ENCODE measurements around the gene WNT9B. TPM values are rescaled to one million over a fixed set of nuclear protein-coding genes. Genes with fewer than 3 reads are reported as not detected.
"Not testable (repeated sequence)": the region's sequence is repeated elsewhere in the genome, so short reads cannot be mapped to it uniquely, and the experiment has no call there.

The WNT9B gene
- total RNA-seq, 2 experiments from 2014 or later: not detected

DNA sequence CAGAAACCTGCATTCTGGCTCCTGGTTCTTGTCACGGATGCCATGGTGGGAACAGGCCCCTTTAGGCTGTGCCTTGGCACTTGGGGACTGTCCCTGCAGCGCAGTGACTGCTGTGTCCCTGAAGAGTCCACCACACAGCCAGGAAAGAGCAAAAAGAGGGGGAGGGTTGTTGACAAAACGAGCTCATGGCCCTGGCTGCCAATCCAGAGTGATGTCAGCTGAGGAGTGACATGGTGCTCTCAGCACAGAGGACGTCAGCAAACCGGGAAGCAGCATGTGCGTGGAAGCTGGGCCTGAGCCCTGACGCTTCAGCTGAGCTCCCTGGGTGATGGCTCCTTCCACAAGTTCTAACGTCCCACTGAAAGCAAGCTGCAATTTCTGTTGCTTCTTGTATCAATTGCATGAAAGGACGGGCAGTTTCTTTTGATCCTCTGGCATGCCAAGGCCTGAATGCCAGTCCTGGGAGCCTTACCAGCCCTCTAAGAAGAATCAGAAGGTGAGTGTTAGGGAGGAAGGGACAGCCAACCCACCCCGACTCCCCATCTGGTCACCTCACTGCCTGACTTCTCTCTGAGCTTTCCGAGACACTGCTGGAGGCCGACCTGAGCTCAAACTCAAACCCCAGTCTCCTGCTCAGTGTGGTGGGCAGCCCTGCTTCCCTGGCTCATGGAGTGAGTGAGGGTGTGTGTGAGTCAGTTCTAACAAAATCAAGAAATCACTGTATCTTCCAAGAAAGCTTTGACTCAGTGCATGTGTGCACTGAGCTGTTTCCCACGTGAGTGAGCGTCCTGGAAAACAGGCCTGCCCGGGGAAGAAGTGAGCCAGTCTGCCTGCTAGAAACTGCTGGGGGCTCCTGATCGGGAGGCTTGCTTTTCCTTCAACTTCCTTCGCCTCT lies 18.2 kb upstream of the WNT9B start:
- CTCF ChIA-PET: interaction anchor here (0.7 to 1.4 kb wide), 4 partner anchors 9 to 108 kb away, joined by 3 to 7 read pairs (median 3); no protein-coding TSS in a partner anchor
- H3K27ac Mint-ChIP-seq: no peak overlapping the region
- no peaks in the 10 kb centered on the region for H3K9me3 Mint-ChIP-seq (ENCODE audit: low read depth)
- H3K4me1 Mint-ChIP-seq: peaks cover 8% of the 10 kb centered on the region
- ATAC-seq: no peak
- no peaks in the 10 kb centered on the region for H3K36me3 Mint-ChIP-seq
- H3K4me3 Mint-ChIP-seq: no peak overlapping the region
- DNase-seq: no peak
- H3K27me3 Mint-ChIP-seq: peaks cover 22% of the 10 kb centered on the region

DNA sequence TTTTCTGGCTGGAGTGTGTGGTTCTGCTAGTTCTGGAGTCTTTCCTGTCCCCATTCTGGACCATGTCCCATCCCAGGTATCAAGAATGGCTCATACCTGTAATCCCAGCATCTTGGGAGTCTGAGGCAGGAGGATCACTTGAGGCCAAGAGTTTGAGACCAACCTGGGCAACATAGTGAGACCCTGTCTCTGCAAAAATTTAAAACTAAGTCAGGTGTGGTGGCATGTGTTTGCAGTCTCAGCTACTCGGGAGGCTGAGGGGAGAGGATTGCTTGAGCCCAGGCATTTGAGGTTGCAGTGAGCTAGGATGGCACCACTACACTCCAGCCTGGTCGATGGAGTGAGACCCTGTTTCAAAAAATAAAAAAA lies 17.6 kb upstream of the WNT9B start:
- H3K27me3 Mint-ChIP-seq: peaks cover 19% of the 10 kb centered on the region
- no peaks in the 10 kb centered on the region for H3K36me3 Mint-ChIP-seq
- peaks cover 5% of the 10 kb centered on the region for H3K4me1 Mint-ChIP-seq
- DNase-seq (no peak), ATAC-seq (no peak)
- CTCF ChIA-PET: interaction anchor here (0.7 to 2.4 kb wide), 4 partner anchors 8 to 108 kb away, joined by 3 to 7 read pairs (median 5); no protein-coding TSS in a partner anchor
- H3K4me3 Mint-ChIP-seq: no peak overlapping the region
- no peak overlapping the region for H3K27ac Mint-ChIP-seq
- no peaks in the 10 kb centered on the region for H3K9me3 Mint-ChIP-seq (ENCODE audit: low read depth)

DNA sequence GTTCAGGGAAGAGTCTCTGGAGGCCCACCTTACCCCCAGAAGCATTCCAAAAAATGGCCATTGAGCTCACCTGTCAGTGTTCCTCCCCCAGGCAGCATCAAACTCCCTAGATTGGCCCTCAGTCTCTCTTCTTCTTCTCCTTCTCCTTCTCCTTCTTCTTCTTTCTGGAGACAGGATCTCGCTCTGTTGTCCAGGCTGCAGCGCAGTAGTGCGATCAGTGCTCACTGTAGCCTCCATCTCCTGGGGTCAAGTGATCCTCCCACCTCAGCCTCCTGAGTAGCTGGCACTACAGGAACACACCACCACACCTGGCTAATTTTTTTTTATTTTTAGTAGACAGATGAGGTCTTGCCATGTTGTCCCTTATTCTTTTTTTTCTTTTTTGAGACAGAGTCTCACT lies 16.5 kb upstream of the WNT9B start:
- Mint-ChIP-seq H3K27me3 (peaks cover 19% of the 10 kb centered on the region), H3K4me3 (no peak overlapping the region), H3K9me3 (ENCODE audit: low read depth) (no peaks in the 10 kb centered on the region), H3K4me1 (peaks cover 5% of the 10 kb centered on the region), H3K27ac (no peak overlapping the region), H3K36me3 (no peaks in the 10 kb centered on the region)
- ATAC-seq (no peak), DNase-seq (no peak)
- CTCF ChIA-PET: interaction anchor here (0.7 to 2.5 kb wide), 10 partner anchors 10 to 622 kb away, joined by 3 to 18 read pairs (median 6); no protein-coding TSS in a partner anchor

- peaks cover 28% of the 10 kb centered on the region for H3K27me3 Mint-ChIP-seq
- H3K4me1 Mint-ChIP-seq: peaks cover 9% of the 10 kb centered on the region
- no peak overlapping the region for H3K27ac Mint-ChIP-seq
- DNase-seq (no peak), ATAC-seq (no peak)
- CTCF ChIA-PET: interaction anchor here (0.6 to 2.5 kb wide), 12 partner anchors 12 to 624 kb away, joined by 3 to 18 read pairs (median 4); no protein-coding TSS in a partner anchor
- no peaks in the 10 kb centered on the region for H3K9me3 Mint-ChIP-seq (ENCODE audit: low read depth)
- H3K36me3 Mint-ChIP-seq: no peaks in the 10 kb centered on the region
- H3K4me3 Mint-ChIP-seq: no peak overlapping the region
These were observed 14.9 kb upstream of the WNT9B start for GRCh38 chr17:46836500-46836899.

GRCh38 chr17:46837521-46837920 lies 13.9 kb upstream of the WNT9B start:
- CTCF ChIA-PET: no interaction called here
- ATAC-seq: no peak
- H3K9me3 Mint-ChIP-seq (ENCODE audit: low read depth): peaks cover under 1% of the 10 kb centered on the region
- H3K27ac Mint-ChIP-seq: no peak overlapping the region
- peaks cover 9% of the 10 kb centered on the region for H3K4me1 Mint-ChIP-seq
- peaks cover 30% of the 10 kb centered on the region for H3K27me3 Mint-ChIP-seq
- H3K4me3 Mint-ChIP-seq: no peak overlapping the region
- no peak for DNase-seq
- no peaks in the 10 kb centered on the region for H3K36me3 Mint-ChIP-seq

GRCh38 chr17:46839211-46839610 lies 12.2 kb upstream of the WNT9B start:
- H3K27ac Mint-ChIP-seq: no peak overlapping the region
- peaks cover 38% of the 10 kb centered on the region for H3K27me3 Mint-ChIP-seq
- ATAC-seq (no peak), DNase-seq (no peak)
- no peak overlapping the region for H3K4me3 Mint-ChIP-seq
- CTCF ChIA-PET: interaction anchor here (1.3 kb wide), 1 partner anchor 11 kb away, joined by 3 read pairs; no protein-coding TSS in a partner anchor
- peaks cover 8% of the 10 kb centered on the region for H3K9me3 Mint-ChIP-seq (ENCODE audit: low read depth)
- H3K36me3 Mint-ChIP-seq: peaks cover 4% of the 10 kb centered on the region
- peaks cover 9% of the 10 kb centered on the region for H3K4me1 Mint-ChIP-seq

DNA sequence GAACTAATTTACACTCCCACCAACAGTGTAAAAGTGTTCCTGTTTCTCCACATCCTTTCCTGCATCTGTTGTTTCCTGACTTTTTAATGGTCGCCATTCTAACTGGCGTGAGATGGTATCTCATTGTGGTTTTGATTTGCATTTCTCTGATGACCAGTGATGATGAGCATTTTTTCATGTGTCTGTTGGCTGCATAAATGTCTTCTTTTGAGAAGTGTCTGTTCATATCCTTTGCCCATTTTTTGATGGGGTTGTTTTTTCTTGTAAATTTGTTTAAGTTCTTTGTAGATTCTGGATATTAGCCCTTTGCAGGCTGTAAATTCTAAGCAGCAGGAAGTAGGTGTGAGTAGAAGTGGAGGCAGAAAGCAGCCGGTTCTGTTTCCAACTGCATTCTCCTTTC lies 10.8 kb upstream of the WNT9B start:
- CTCF ChIA-PET: interaction anchor here (3.3 kb wide), 1 partner anchor 100 kb away, joined by 22 read pairs; no protein-coding TSS in a partner anchor
- not testable (repeated sequence) for H3K4me3 Mint-ChIP-seq; ATAC-seq; H3K27ac Mint-ChIP-seq; H3K36me3 Mint-ChIP-seq; DNase-seq; H3K4me1 Mint-ChIP-seq; H3K9me3 Mint-ChIP-seq (ENCODE audit: low read depth)
- peaks cover 38% of the 10 kb centered on the region for H3K27me3 Mint-ChIP-seq

DNA sequence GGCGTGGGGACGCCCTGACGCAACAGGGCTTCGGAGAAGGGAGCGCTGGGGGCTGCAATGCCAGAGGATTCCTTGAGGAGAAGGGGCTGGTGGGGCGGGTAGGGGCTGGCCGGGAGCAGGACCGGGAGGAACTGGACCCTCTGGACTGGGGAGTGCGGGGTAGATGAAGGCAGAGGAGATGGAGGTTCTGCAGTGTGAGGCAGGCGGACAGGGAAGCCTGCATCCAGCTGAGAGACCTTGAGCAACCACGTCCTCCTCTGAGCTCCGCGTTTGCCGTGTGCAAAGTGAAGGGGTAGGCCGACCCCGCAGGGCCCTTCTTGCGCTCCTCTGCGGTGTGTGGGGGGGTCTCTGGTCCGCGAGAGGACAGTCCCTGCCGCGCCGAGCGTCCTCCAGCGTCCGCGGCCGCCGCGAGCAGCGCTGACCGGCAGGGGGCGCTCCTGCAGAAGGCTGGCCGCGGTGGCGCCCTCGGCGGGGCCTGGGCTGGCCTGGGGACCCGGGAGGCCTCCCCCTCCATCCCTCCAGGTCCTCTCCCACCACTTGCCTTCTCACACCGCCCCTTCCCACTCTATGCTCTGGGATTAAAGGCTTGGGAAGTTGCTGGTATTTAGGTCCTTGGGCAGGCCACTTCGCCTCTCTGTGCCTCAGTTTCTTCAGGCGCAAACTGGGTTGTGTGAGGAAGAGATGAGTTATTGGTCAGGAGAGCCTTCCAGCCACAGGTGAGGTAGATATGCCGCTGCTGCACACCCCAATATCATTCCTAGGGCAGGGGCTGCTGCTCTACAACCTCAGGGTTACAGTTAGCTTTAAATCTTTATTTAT lies 9.6 kb upstream of the WNT9B start:
- Mint-ChIP-seq H3K9me3 (ENCODE audit: low read depth) (peaks cover 8% of the 10 kb centered on the region), H3K27me3 (peaks cover 41% of the 10 kb centered on the region), H3K27ac (no peak overlapping the region), H3K4me3 (no peak overlapping the region), H3K36me3 (peaks cover 4% of the 10 kb centered on the region), H3K4me1 (peaks cover 3% of the 10 kb centered on the region)
- ATAC-seq: peak; percentile 20
- DNase-seq: no peak
- CTCF ChIA-PET: interaction anchor here (0.7 to 3.3 kb wide), 14 partner anchors 9 to 161 kb away, joined by 3 to 22 read pairs (median 3); no protein-coding TSS in a partner anchor

DNA sequence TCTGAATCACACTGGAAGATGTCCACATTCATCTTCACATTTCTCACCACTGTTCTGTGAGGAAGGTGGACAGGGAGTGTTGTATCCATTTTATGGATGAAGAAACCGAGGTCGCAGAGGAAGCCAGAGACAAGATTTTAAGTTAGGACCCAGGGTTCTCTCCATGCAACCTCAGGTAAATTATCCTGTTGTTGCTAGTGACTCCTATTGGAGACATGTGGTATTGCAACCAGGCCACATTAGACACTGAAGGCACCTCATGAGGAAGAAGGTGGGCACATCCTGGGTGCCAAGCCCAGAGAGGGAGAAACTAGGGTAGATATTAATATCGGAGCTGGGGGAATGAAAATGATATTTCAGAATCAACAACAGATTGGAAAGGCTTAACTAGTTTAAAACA lies 8.5 kb upstream of the WNT9B start:
- Mint-ChIP-seq H3K4me1 (peaks cover 3% of the 10 kb centered on the region), H3K27me3 (peaks cover 46% of the 10 kb centered on the region), H3K4me3 (no peak overlapping the region), H3K36me3 (peaks cover 4% of the 10 kb centered on the region), H3K9me3 (ENCODE audit: low read depth) (peaks cover 8% of the 10 kb centered on the region), H3K27ac (no peak overlapping the region)
- CTCF ChIA-PET: interaction anchor here (0.7 to 3.3 kb wide), 11 partner anchors 10 to 160 kb away, joined by 3 to 22 read pairs (median 3); no protein-coding TSS in a partner anchor
- ATAC-seq (no peak), DNase-seq (no peak)

DNA sequence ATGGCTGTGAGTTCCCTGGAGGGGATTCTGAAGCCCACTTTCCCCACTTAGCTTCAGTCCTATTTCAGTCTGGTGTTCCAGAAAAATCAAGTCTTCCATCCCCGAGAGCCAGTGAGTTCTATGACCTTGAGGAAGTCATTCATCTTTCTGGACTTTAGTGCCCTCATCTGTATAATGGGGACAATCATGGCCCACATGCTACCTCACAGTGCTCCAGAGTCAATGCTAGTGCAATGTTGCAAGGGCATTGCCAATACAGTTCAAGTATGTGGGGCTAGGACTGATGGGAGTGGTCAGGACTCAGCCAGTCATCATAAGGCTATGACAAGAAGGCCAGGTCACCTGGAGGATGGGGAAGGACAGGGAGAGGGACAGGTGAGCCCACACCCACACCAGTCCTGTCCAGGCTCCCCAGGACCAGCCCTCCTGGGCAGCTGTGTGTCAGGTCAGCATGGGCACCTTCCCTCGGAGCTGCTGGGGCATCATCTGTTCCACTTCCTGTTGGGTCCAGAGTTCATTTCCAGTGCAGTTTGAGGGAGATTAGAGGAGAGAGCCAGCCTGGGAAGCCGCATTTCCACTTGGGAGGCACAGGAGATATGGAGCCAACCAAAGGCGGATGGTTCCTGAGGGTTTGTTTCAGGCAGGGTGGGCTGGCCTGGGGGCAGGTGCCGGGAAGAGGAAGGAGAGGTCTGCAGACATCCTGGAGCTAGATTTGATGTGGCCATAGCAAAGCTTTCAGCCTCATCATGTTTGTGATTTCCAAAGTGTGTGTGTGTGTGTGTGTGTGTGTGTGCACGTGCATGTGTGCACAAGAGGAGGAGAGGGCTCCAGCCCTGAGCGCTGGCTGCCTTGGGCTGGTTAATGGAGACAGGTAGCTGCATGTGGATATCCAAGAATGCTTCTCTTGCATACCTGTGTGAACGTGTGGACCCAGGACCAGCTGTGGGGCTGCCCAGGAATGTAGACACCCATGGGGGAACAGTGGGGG lies 3.9 kb upstream of the WNT9B start:
- Mint-ChIP-seq H3K9me3 (ENCODE audit: low read depth) (peaks cover 8% of the 10 kb centered on the region), H3K27ac (no peak overlapping the region), H3K4me1 (peaks cover 2% of the 10 kb centered on the region), H3K27me3 (peaks cover 61% of the 10 kb centered on the region), H3K36me3 (peaks cover 4% of the 10 kb centered on the region), H3K4me3 (no peak overlapping the region)
- no peak for ATAC-seq
- no peak for DNase-seq
- CTCF ChIA-PET: interaction anchor here (1.3 kb wide), 1 partner anchor 93 kb away, joined by 3 read pairs; no protein-coding TSS in a partner anchor

DNA sequence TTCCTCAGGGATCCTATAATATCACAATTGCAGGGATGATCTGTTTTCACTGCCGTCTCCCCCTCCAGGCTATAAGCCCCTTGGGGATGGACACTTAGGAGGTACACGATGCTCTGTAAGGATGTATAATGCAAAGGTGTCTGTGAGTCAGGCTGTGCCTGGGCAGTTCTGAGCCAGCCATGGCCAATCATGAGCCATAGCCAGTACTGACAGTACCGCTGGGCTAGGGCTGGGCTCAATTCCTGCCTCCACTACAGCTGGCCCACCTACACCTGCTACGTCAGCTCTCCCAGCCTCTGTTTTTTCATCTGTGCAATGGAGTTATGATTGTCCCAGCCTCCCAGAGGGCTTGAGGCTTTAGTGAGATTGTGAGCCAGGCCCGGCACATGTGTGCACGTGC lies 2.8 kb upstream of the WNT9B start:
- CTCF ChIA-PET: interaction anchor here (1.3 kb wide), 1 partner anchor 92 kb away, joined by 3 read pairs; no protein-coding TSS in a partner anchor
- no peak overlapping the region for H3K4me3 Mint-ChIP-seq
- no peaks in the 10 kb centered on the region for H3K9me3 Mint-ChIP-seq (ENCODE audit: low read depth)
- ATAC-seq: no peak
- H3K36me3 Mint-ChIP-seq: no peaks in the 10 kb centered on the region
- DNase-seq: no peak
- peaks cover 61% of the 10 kb centered on the region for H3K27me3 Mint-ChIP-seq
- H3K4me1 Mint-ChIP-seq: peaks cover 2% of the 10 kb centered on the region
- no peak overlapping the region for H3K27ac Mint-ChIP-seq

DNA sequence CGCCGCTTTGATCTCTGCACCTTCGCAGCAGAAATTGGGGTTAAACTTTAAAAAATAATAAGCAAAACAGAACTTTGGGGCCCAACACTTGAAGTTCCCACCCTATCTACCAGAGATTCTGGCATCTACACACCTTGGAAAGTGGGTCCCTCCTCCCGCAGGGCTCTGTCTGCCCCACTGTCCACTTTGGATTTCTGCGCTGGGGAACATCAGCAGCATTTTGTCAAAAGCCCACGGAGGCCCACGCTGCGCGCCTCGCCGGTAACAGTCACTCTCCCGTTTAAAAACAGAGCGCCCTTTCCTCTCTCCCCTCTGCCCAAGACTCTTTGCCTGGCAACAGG lies 725 bp upstream of the WNT9B start:
- H3K27me3 Mint-ChIP-seq: peaks cover 75% of the 10 kb centered on the region
- no peak overlapping the region for H3K27ac Mint-ChIP-seq
- no peaks in the 10 kb centered on the region for H3K36me3 Mint-ChIP-seq
- CTCF ChIA-PET: interaction anchor here (0.5 kb wide), 1 partner anchor 41 kb away, joined by 3 read pairs; no protein-coding TSS in a partner anchor
- ATAC-seq (no peak), DNase-seq (no peak)
- H3K4me3 Mint-ChIP-seq: no peak overlapping the region
- H3K4me1 Mint-ChIP-seq: peaks cover 2% of the 10 kb centered on the region
- no peaks in the 10 kb centered on the region for H3K9me3 Mint-ChIP-seq (ENCODE audit: low read depth)

Measured in activated CD8-positive, alpha-beta memory T cell treated with anti-CD3 and anti-CD28 coated beads, Interleukin-2, amount 10 ng/mL, durations not matched to agents 7 days and 5 days (primary cell).